Activated CD4-positive, CD25-positive, alpha-beta regulatory T cell (primary cell): ENCODE data around the gene PRSS8.
"Not testable (repeated sequence)": the region's sequence is repeated elsewhere in the genome, so short reads cannot be mapped to it uniquely, and the experiment has no call there.

Experiments
- DNase-seq, 4 experiments: peaks; one replicate each; lab custom pipeline; 2025; lab: John Stamatoyannopoulos, UW

PRSS8 gene

GRCh38 chr16:31144418-31144817 lies 8.9 kb upstream of the PRSS8 start:
- not testable (repeated sequence) for DNase-seq

GRCh38 chr16:31143694-31144148 lies 8.2 kb upstream of the PRSS8 start:
- no peak for DNase-seq

- no peak for DNase-seq
Observed at GRCh38 chr16:31143011-31143693, 7.6 kb upstream of the PRSS8 start.

GRCh38 chr16:31142109-31143010 lies 6.8 kb upstream of the PRSS8 start:
- peak; percentile 97 to 98 (median 98) for DNase-seq

- no peak for DNase-seq
Observed at GRCh38 chr16:31141489-31142108, 6.1 kb upstream of the PRSS8 start.

GRCh38 chr16:31141071-31141469 lies 5.5 kb upstream of the PRSS8 start:
- DNase-seq: not testable (repeated sequence)

- no peak for DNase-seq
Observed at GRCh38 chr16:31138621-31139578, 3.4 kb upstream of the PRSS8 start.

- not testable (repeated sequence) for DNase-seq
Observed at GRCh38 chr16:31136822-31137499, 1.4 kb upstream of the PRSS8 start.

- no peak for DNase-seq
Observed at GRCh38 chr16:31136287-31136662, 748 bp upstream of the PRSS8 start.

GRCh38 chr16:31134625-31135534 lies 647 bp downstream of the PRSS8 start:
- DNase-seq: no peak

GRCh38 chr16:31134091-31134571 lies 1.4 kb downstream of the PRSS8 start:
- DNase-seq: no peak

- DNase-seq: no peak
Observed at GRCh38 chr16:31133046-31133501, 2.5 kb downstream of the PRSS8 start.

GRCh38 chr16:31132303-31132979 lies 3.1 kb downstream of the PRSS8 start:
- DNase-seq: no peak

GRCh38 chr16:31131841-31132271 lies 3.7 kb downstream of the PRSS8 start:
- DNase-seq: no peak

- no peak for DNase-seq
Observed at GRCh38 chr16:31131416-31131815, 4.1 kb downstream of the PRSS8 start.

GRCh38 chr16:31130899-31131298 lies 4.6 kb downstream of the PRSS8 start:
- DNase-seq: no peak

- no peak for DNase-seq
Observed at GRCh38 chr16:31130336-31130891, 5.1 kb downstream of the PRSS8 start.

GRCh38 chr16:31129568-31130335 lies 5.8 kb downstream of the PRSS8 start:
- DNase-seq: no peak
